Left lung (tissue), 10 donors: ENCODE results near the gene FGF2. TPM values are rescaled to one million over a fixed set of nuclear protein-coding genes. Genes with fewer than 3 reads are reported as not detected.
"Not testable (repeated sequence)": the region's sequence is repeated elsewhere in the genome, so short reads cannot be mapped to it uniquely, and the experiment has no call there.

Source experiments
- ATAC-seq: fragments of 200-7000 bp; cut with Tn5 transposase; one replicate; pipeline ENCODE4 v1.9.1; 2020; ENCODE audit warnings: moderate library complexity
- DNase-seq, 4 donors: peaks; one replicate each; pipeline ENCODE4 v3.0.0-alpha.2; 2013 to 2020
- H3K27ac ChIP-seq, 2 donors: fragments of 200-600 bp; sonication (generic) in 1 of 2; one replicate each; pipeline versions ENCODE4 v1.5.0 to v1.8.0; 2020 to 2021
- H3K27me3 ChIP-seq, 2 donors: fragments of 200-600 bp; sonication (generic) in 1 of 2; one replicate each; pipeline versions ENCODE4 v1.5.0 to v1.8.0; 2020 to 2021
- H3K36me3 ChIP-seq, 2 donors: fragments of 200-600 bp; sonication (generic) in 1 of 2; one replicate each; pipeline versions ENCODE4 v1.5.0 to v1.8.0; 2020 to 2021
- H3K4me1 ChIP-seq, 2 donors: fragments of 200-600 bp; one replicate each; pipeline ENCODE4 v1.8.0; 2021
- H3K4me3 ChIP-seq, 2 donors: fragments of 200-600 bp; sonication (generic) in 1 of 2; one replicate each; pipeline versions ENCODE4 v1.5.0 to v1.8.0; 2020 to 2021; ENCODE audit warnings: mild to moderate bottlenecking in 1 of 2
- H3K9me3 ChIP-seq, 2 donors: fragments of 200-600 bp; sonication (generic) in 1 of 2; one replicate each; pipeline versions ENCODE4 v1.5.0 to v1.8.0; 2020 to 2021
- CTCF ChIP-seq, 2 donors: fragments of 200-600 bp; sonication (generic) in 1 of 2; IDR thresholded peaks; one replicate each; pipeline versions ENCODE4 v1.5.0 to v1.8.0; 2021; ENCODE audit warnings: antibody characterized with exemption in 2 of 2
- intact Hi-C, 2 donors: fragments of 100-400 bp; cut with DNase I; formaldehyde crosslinking; loops; one replicate each; pipeline versions ENCODE4 v1.11.2 to v1.14.2; 2022
- polyA plus RNA-seq, 6 donors: library from polyadenylated mRNA; unstranded; fragments of 120-200 nt; gene quantifications; one replicate each; pipeline ENCODE4 v1.2.1, GENCODE V29; 2013; ENCODE audit not compliant: insufficient read length in 6 of 6
- total RNA-seq, 2 donors: library from RNA; stranded (reverse); fragmentation: NEBNext Ultra II Directional; extraction: Animal tissue kit (Norgen Biotek cat#: 25700); gene quantifications; one replicate each; pipeline ENCODE4 v1.2.1, GENCODE V29; 2021
- donor health status: DM: no; HTN: yes; CAD: no.
- donor health status: DM: no; HTN: no; CAD: no.

The FGF2 gene
- total and polyA plus RNA-seq, 8 donors, result 6.5 to 14.7 (median 7.2) TPM

DNA sequence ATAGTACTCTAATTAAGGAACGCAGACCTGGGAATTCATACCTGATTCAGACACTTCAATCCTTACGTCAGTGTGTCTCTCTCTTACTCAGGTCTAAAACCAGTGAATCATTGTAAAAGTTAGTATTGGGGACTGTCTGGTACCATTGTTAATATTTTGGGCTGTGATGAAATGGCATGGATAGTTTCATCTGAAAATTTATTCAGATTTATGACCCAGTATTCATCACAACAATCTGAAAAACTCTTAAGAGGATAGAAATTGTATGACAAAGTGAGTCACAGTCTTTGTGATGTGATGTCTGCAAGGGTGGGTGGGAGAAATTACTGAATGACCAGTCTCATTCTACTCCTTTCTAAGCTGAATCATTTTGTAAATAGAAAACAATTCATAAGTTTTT lies 10.3 kb downstream of the FGF2 start:
- no peak for TF ChIP-seq CTCF (IDR thresholded peaks at IDR 0.05)
- no peaks in the 10 kb centered on the region for H3K36me3 ChIP-seq
- ATAC-seq, result no peak
- no peak overlapping the region for H3K4me3 ChIP-seq
- H3K27me3 ChIP-seq, result peaks cover 0 to 9% of the 10 kb centered on the region in 2 donors
- no peaks in the 10 kb centered on the region for H3K4me1 ChIP-seq
- no peak overlapping the region for H3K27ac ChIP-seq
- H3K9me3 ChIP-seq, result no peaks in the 10 kb centered on the region
- intact Hi-C loops, result no loop called here
- no peak for DNase-seq

DNA sequence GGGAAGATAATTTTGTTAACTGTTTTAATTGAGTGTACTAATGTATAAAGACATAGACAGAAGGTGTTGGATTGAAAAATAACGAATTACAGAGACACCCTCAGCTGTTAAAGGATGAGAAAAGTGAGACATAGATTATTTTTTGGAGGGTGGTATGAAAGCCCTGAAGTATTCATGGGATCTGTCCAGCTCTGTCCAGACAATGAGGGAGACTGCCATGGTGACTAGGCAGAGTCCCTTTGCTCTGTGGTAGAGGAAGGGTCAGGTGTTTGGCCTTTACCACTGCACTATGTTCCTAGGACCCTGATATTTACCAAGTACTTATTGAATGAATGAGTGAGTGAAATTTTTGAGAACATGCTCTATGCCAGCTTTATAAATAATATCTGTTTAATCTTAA lies 11.4 kb downstream of the FGF2 start:
- Histone ChIP-seq H3K4me3 (no peak overlapping the region), H3K27me3 (no peaks in the 10 kb centered on the region), H3K36me3 (no peaks in the 10 kb centered on the region), H3K9me3 (no peaks in the 10 kb centered on the region), H3K4me1 (no peaks in the 10 kb centered on the region), H3K27ac (no peak overlapping the region)
- TF ChIP-seq CTCF (IDR thresholded peaks at IDR 0.05), result no peak
- ATAC-seq (no peak), DNase-seq (no peak)
- intact Hi-C loops, result no loop called here

GRCh38 chr4:122842392-122842791 lies 15.8 kb downstream of the FGF2 start:
- ATAC-seq, result no peak
- no peaks in the 10 kb centered on the region for H3K9me3 ChIP-seq
- no peak for DNase-seq
- no peak overlapping the region for H3K27ac ChIP-seq
- no peaks in the 10 kb centered on the region for H3K4me1 ChIP-seq
- no peak overlapping the region for H3K4me3 ChIP-seq
- no peaks in the 10 kb centered on the region for H3K27me3 ChIP-seq
- no peaks in the 10 kb centered on the region for H3K36me3 ChIP-seq
- no peak for TF ChIP-seq CTCF (IDR thresholded peaks at IDR 0.05)
- intact Hi-C loops, result no loop called here

- Histone ChIP-seq H3K4me3 (no peak overlapping the region), H3K27me3 (no peaks in the 10 kb centered on the region), H3K4me1 (no peaks in the 10 kb centered on the region), H3K9me3 (no peaks in the 10 kb centered on the region), H3K27ac (no peak overlapping the region), H3K36me3 (no peaks in the 10 kb centered on the region)
- TF ChIP-seq CTCF (IDR thresholded peaks at IDR 0.05), result no peak
- intact Hi-C loops, result no loop called here
- DNase-seq (no peak), ATAC-seq (no peak)
These were observed 16.4 kb downstream of the FGF2 start for GRCh38 chr4:122842984-122843531.

- H3K27ac ChIP-seq, H3K9me3 ChIP-seq, intact Hi-C loops: not testable (repeated sequence)
These were observed 17.8 kb downstream of the FGF2 start for GRCh38 chr4:122844391-122844790.

GRCh38 chr4:122845066-122845465 lies 18.4 kb downstream of the FGF2 start:
- H3K4me3 ChIP-seq, result no peak overlapping the region
- H3K36me3 ChIP-seq, result no peaks in the 10 kb centered on the region
- DNase-seq (no peak), ATAC-seq (no peak)
- no peaks in the 10 kb centered on the region for H3K4me1 ChIP-seq
- intact Hi-C loops, result no loop called here
- no peaks in the 10 kb centered on the region for H3K9me3 ChIP-seq
- no peaks in the 10 kb centered on the region for H3K27me3 ChIP-seq
- no peak for TF ChIP-seq CTCF (IDR thresholded peaks at IDR 0.05)
- no peak overlapping the region for H3K27ac ChIP-seq

More at GRCh38 chr4:122844391-122844790, 17.8 kb downstream of the FGF2 start:
- not testable (repeated sequence) for H3K27me3 ChIP-seq, H3K4me1 ChIP-seq, ATAC-seq, DNase-seq, H3K4me3 ChIP-seq, H3K36me3 ChIP-seq
